GM10248 (cell line): ENCODE results near the gene PARP1.

Experiments
- CTCF ChIA-PET: fragments of 300-600 bp; sonication (Branson Sonifier 250); formaldehyde crosslinking; extraction: SDS; loops from one replicate; lab custom pipeline; 2021; ENCODE audit warnings: antibody characterized with exemption; lab: Yijun Ruan, JAX
- POLR2A ChIA-PET: fragments of 350-650 bp; sonication (Branson Sonifier 250); formaldehyde crosslinking; extraction: SDS; loops from one replicate; lab custom pipeline; 2020; ENCODE audit warnings: antibody characterized with exemption; lab: Yijun Ruan, JAX
- DNase-seq: peaks from one replicate; pipeline ENCODE4 v3.0.0; 2012; ENCODE audit errors: extremely low spot score
- TF ChIP-seq, protein P1 (sequence below): IDR thresholded peaks from 2 replicates; pipeline ENCODE4 v1.5.1; 2012; ENCODE audit warnings: mild to moderate bottlenecking, low read depth; ENCODE audit errors: extremely low read depth, missing control alignments, control extremely low read depth

PARP1 gene

DNA sequence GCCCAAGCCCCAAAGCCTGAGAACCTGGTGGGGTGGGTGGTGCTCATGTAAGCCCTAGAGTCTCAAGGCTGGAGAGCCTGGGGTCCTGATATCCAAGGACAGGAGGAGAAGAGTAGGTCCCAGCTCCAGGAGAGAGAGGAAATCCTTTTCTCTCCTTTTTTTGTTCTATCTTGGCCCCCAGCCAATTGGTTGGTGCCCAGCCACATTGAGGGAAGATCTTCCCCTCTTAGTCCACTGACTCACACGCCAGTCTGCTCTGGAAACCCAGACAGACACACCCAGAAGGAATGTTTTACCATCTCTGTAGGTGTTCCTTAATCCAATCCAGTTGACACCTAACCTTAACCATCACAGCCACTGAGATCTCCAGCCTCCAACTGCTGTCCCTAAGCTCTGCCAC, 82.7 kb downstream of the PARP1 start:
- TF ChIP-seq, protein P1, sequence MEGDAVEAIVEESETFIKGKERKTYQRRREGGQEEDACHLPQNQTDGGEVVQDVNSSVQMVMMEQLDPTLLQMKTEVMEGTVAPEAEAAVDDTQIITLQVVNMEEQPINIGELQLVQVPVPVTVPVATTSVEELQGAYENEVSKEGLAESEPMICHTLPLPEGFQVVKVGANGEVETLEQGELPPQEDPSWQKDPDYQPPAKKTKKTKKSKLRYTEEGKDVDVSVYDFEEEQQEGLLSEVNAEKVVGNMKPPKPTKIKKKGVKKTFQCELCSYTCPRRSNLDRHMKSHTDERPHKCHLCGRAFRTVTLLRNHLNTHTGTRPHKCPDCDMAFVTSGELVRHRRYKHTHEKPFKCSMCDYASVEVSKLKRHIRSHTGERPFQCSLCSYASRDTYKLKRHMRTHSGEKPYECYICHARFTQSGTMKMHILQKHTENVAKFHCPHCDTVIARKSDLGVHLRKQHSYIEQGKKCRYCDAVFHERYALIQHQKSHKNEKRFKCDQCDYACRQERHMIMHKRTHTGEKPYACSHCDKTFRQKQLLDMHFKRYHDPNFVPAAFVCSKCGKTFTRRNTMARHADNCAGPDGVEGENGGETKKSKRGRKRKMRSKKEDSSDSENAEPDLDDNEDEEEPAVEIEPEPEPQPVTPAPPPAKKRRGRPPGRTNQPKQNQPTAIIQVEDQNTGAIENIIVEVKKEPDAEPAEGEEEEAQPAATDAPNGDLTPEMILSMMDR: no peak
- CTCF ChIA-PET: interaction anchor here (1.0 to 2.4 kb wide), 4 partner anchors 8 to 200 kb away, joined by 3 to 17 read pairs (median 4); partner anchors contain the start of gene LIN9
- POLR2A ChIA-PET: no interaction called here
- no peak for DNase-seq

DNA sequence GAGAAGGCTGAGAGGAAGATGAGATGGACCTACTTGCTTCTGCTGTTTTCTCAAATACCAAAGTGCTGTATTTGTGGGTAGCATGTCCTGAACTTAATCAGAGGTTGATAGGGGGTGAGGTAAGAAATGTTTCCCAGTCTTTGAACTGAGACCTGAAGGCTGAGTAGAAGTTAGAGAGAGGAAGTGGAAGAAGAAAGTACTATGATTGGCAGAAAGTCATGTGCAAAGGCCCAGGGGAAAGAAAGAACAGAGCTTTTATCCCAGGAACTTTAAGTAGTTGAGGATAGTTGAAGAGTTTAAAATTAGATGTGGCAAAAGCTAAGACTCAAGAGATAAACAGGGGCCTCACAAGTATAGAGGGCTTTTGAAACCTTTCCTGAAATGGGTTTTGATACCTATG, 83.4 kb downstream of the PARP1 start:
- ChIA-PET CTCF (interaction anchor here (1.0 to 2.4 kb wide), 4 partner anchors 9 to 340 kb away, joined by 3 to 17 read pairs (median 3); partner anchors contain the start of gene LIN9), POLR2A (no interaction called here)
- DNase-seq: no peak
- TF ChIP-seq, protein P1: no peak

DNA sequence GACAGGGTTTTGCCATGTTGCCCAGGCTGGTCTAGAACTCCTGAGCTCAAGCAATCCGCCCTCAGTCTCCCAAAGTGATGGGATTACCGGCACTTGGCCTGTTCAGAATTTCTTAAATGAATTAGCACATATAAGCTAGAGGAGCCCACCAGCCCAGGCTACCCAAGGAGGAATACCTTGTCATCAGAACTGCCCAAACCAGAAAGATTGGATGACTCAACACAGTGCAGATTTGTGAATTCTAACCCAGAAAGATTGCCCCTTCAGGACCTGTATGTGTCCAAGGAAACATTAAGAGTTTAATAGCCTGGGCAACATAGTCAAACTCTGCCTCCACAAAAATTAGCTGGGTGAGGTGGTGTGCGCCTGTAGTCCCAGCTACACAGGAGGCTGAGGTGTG, 84.9 kb downstream of the PARP1 start:
- POLR2A ChIA-PET: no interaction called here
- CTCF ChIA-PET: interaction anchor here (1.0 to 1.4 kb wide), 6 partner anchors 9 to 198 kb away, joined by 3 to 6 read pairs (median 4); no protein-coding TSS in a partner anchor
- TF ChIP-seq, protein P1: no peak
- DNase-seq: no peak

DNA sequence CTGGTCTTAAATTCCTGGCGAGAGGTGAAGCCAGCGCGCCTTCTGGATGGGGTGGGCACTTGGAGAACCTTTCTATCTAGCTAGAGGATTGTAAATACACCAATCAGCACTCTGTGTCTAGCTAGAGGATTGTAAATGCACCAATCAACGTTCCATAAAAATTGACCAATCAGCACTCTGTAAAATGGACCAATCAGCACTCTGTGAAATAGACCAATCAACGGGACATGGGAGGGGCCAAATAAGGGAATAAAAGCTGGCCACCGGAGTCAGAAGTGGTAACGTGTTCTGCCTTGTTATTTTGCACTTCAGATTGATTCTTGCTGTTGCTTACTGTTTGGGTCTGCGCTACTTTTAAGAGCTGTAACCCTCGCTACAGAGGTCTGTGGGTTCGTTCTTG, 87.0 kb downstream of the PARP1 start:
- POLR2A ChIA-PET: no interaction called here

DNA sequence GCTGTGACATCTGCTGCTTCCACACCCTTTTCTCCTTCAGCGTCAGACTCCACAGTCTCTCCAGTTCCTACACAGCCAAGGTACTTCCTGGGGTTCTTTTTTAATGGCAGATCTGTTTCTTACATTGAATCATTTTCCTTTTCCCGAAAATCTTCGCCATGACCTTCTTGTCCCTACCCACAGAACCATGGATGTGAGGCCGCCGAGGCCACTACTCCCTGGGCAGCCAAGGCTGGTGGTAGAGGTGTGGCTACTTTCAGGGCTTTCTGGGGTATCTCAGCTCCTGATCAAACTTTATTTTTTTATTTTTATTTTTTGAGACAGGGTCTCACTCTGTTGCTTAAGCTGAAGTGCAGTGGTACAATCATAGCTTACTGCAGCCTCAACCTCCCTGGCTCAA, 89.4 kb downstream of the PARP1 start:
- TF ChIP-seq, protein P1: no peak
- POLR2A ChIA-PET: no interaction called here
- DNase-seq: no peak
- CTCF ChIA-PET: interaction anchor here (1.6 to 1.8 kb wide), 2 partner anchors 12 to 15 kb away, joined by 5 to 6 read pairs; no protein-coding TSS in a partner anchor

More for the DNA sequence above, 87.0 kb downstream of the PARP1 start:
- DNase-seq: no peak
- CTCF ChIA-PET: interaction anchor here (1.7 kb wide), 1 partner anchor 12 kb away, joined by 5 read pairs; no protein-coding TSS in a partner anchor
- TF ChIP-seq, protein P1: no peak

DNA sequence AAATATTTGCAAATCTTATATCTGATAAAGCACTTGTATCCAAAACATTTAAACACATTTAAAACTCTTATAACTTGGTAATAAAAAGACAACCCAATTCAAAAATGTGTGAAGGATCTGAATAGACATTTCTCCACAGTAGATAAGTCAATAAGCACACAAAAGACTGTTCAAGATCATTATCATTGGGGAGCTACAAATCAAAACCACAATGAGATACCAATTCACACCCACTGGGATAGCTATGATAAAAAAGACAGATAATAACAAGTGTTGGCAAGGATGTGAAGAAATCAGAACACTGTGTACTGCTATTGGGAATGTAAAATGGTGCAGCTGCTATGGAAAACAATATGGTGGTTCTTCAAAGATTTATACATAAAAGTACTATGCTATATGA, 93.8 kb downstream of the PARP1 start:
- TF ChIP-seq, protein P1: no peak
- POLR2A ChIA-PET: no interaction called here
- CTCF ChIA-PET: interaction anchor here (1.1 to 1.4 kb wide), 3 partner anchors 9 to 73 kb away, joined by 3 to 4 read pairs (median 3); no protein-coding TSS in a partner anchor
- no peak for DNase-seq
